SK-N-SH treated with all-trans-retinoic acid at 6 μM for 48 hours (cell line): ENCODE results near the gene B4GALNT3.

Experiments
- ATAC-seq: fragments of 200-7000 bp; cut with Tn5 transposase; 3 replicates; pipeline ENCODE4 v1.9.1; 2020; ENCODE audit warnings: mild to moderate bottlenecking, moderate library complexity
- ARNTL ChIP-seq: fragments of 450-650 bp; formaldehyde crosslinking; IDR thresholded peaks from 2 replicates; pipeline ENCODE4 v1.5.0; 2020; ENCODE audit warnings: low read depth, mild to moderate bottlenecking, moderate library complexity, borderline replicate concordance
- BACH2 ChIP-seq: fragments of 250-450 bp; sonication (Bioruptor Pico); IDR thresholded peaks from 2 replicates; pipeline ENCODE4 v1.9.0; 2021; ENCODE audit warnings: mild to moderate bottlenecking, borderline replicate concordance
- CSDC2 ChIP-seq: fragments of 250-450 bp; sonication (Bioruptor Pico); IDR thresholded peaks from 2 replicates; pipeline ENCODE4 v1.5.0; 2020; ENCODE audit warnings: mild to moderate bottlenecking, moderate library complexity
- OSR1 ChIP-seq: fragments of 250-450 bp; sonication (Bioruptor Pico); IDR thresholded peaks from 2 replicates; pipeline ENCODE4 v1.8.0; 2022; ENCODE audit warnings: moderate library complexity, mild to moderate bottlenecking, inconsistent platforms
- RARB ChIP-seq: fragments of 250-450 bp; sonication (Bioruptor Pico); IDR thresholded peaks from 2 replicates; pipeline ENCODE4 v1.8.0; 2021; ENCODE audit warnings: mild to moderate bottlenecking, moderate library complexity
- SNAI2 ChIP-seq: fragments of 250-450 bp; sonication (Bioruptor Pico); IDR thresholded peaks from 2 replicates; pipeline ENCODE4 v1.5.0; 2020; ENCODE audit warnings: mild to moderate bottlenecking, moderate library complexity
- TCF4 ChIP-seq: fragments of 250-450 bp; sonication (Bioruptor Pico); IDR thresholded peaks from 2 replicates; pipeline ENCODE4 v1.8.0; 2021; ENCODE audit warnings: mild to moderate bottlenecking, moderate library complexity, borderline replicate concordance
- TOX ChIP-seq: fragments of 250-450 bp; sonication (Bioruptor Pico); IDR thresholded peaks from 2 replicates; pipeline ENCODE4 v1.8.0; 2021; ENCODE audit warnings: mild to moderate bottlenecking, moderate library complexity, borderline replicate concordance
- ZC3H10 ChIP-seq: fragments of 250-450 bp; sonication (Bioruptor Pico); IDR thresholded peaks from 2 replicates; pipeline ENCODE4 v1.5.1; 2021; ENCODE audit warnings: mild to moderate bottlenecking, moderate library complexity
- ZFP3 ChIP-seq: fragments of 250-450 bp; sonication (Bioruptor Pico); IDR thresholded peaks from 2 replicates; pipeline ENCODE4 v1.5.0; 2020; ENCODE audit warnings: mild to moderate bottlenecking, moderate library complexity
- ZNF565 ChIP-seq: fragments of 450-650 bp; formaldehyde crosslinking; conservative IDR thresholded peaks from 2 replicates; pipeline ENCODE4 v1.5.0; 2020; ENCODE audit warnings: low read depth, mild to moderate bottlenecking, moderate library complexity
- TF ChIP-seq, protein P1 (sequence below): fragments of 250-450 bp; sonication (Bioruptor Pico); IDR thresholded peaks from 2 replicates; pipeline ENCODE4 v1.5.1; 2020; ENCODE audit warnings: low read depth, mild to moderate bottlenecking, moderate library complexity
- TF ChIP-seq, protein P2 (sequence below): fragments of 250-450 bp; sonication (Bioruptor Pico); IDR thresholded peaks from 2 replicates; pipeline ENCODE4 v1.5.0; 2020; ENCODE audit warnings: mild to moderate bottlenecking, moderate library complexity
- TF ChIP-seq, protein P3 (sequence below): fragments of 250-450 bp; sonication (Bioruptor Pico); IDR thresholded peaks from 2 replicates; pipeline ENCODE4 v1.8.0; 2021; ENCODE audit warnings: low read depth, mild to moderate bottlenecking, moderate library complexity, borderline replicate concordance

The B4GALNT3 gene

DNA sequence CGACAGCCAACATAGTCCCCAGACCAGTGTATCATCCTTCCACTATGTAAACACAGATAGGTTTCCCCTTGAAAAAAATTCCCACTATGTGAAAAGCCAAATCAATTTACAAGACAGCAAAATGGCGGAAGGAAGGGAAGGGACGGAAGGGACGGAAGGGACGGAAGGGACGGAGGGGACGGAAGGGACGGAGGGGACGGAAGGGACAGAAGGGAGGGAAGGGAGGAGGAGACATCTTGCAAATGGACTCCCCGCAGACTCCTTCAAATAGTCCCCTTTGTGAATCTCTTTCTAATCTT is 128.2 kb downstream of the B4GALNT3 start (continued):
- TF ChIP-seq, protein P1, sequence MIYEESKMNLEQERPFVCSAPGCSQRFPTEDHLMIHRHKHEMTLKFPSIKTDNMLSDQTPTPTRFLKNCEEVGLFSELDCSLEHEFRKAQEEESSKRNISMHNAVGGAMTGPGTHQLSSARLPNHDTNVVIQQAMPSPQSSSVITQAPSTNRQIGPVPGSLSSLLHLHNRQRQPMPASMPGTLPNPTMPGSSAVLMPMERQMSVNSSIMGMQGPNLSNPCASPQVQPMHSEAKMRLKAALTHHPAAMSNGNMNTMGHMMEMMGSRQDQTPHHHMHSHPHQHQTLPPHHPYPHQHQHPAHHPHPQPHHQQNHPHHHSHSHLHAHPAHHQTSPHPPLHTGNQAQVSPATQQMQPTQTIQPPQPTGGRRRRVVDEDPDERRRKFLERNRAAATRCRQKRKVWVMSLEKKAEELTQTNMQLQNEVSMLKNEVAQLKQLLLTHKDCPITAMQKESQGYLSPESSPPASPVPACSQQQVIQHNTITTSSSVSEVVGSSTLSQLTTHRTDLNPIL (CRISPR knock-in tag), result no peak
- TF ChIP-seq BACH2 (CRISPR knock-in tag), result no peak
- no peak for TF ChIP-seq RARB (CRISPR knock-in tag)
- TF ChIP-seq, all 23 proteins: peak for 0

DNA sequence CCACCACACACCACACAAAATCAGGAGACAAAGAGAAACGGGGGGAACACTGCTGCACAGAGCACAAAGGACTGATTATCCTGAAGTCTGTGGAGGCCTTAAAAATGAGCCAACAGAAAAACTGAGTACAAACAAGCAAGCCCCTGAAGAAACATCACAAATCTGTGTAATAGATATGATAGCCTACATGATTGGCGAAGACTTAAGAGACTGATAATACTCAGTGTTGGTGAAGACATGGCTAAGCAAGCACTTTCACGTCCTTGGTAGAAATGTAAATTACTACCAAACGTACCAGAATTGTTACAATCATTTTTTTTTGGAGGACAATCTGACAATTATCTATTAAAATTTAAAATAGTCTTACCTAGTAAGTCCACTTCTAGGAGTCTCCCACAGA is 128.9 kb downstream of the B4GALNT3 start:
- no peak for ATAC-seq
- no peak for TF ChIP-seq RARB (CRISPR knock-in tag)
- no peak for TF ChIP-seq BACH2 (CRISPR knock-in tag)
- no peak for TF ChIP-seq TOX (CRISPR knock-in tag)

DNA sequence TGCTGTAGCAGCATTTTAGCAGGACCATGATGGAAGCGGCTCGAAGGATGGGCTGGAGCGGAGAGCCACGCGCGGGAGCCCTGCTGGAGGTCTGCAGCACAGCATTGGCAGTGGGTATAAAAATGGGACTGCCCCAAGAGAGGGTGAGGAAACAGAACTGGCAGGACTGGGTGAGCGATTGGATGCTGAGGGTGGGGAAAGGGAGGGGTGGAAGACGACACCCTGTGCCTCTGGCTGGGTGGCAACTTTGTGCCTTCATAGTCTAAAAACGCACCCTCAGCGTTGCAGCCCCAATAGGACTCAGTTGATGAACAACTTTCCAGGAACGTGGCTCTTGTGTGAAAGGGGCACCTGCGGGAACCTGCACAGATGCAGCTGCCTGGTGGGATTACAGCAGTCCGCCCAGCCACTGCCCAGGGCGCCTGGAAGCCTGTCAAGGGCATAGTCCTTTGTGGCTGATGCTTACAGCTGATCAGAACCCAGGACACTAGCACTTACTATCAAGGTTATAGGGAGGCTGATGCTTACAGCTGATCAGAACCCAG is 130.5 kb downstream of the B4GALNT3 start:
- no peak for ATAC-seq

DNA sequence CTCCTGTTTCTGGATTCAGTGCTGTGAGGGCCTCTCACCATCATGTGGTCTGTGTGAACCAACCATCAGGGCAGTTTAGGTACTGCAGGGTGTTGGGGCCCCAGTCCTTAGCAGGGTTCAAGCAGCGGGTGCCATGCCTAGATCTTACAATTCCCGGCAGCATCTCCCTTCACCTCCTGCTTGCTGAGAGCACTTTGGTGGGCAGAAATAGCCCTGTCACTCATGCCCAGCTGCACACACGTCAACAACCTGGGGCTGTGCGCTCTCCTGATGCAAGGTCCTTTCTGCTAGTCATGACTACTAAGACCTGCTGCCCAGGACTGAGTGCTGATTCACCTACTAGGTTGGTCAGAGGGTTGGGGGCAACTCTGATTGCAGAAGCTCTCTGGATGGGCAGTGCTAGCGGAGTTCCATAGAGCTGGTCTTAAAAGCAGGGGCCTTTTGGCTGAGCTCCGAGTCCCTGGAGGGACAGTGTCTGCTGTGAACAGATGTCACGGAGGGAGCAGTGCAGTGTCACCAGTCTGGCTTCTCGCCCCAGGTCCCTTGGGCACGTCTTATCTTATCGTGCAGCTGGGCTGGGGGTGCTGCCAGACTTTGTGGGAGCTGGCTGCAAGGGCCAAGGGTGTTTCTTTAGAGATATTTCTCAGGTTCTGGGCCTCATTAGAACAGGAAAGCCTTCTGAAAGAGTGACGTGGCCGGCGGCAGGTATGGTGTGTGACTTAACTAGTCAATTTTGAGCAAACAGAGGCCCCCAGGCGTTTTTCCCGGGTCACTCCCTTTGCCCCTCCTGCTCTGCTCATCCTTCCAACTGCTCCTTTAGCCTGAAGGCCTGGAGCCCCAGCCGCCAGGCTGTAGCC is 131.7 kb downstream of the B4GALNT3 start:
- ATAC-seq, result peak; percentile 70
- TF ChIP-seq TCF4 (peak; percentile 91), CSDC2 (CRISPR knock-in tag) (no peak)
- TF ChIP-seq, protein P2, sequence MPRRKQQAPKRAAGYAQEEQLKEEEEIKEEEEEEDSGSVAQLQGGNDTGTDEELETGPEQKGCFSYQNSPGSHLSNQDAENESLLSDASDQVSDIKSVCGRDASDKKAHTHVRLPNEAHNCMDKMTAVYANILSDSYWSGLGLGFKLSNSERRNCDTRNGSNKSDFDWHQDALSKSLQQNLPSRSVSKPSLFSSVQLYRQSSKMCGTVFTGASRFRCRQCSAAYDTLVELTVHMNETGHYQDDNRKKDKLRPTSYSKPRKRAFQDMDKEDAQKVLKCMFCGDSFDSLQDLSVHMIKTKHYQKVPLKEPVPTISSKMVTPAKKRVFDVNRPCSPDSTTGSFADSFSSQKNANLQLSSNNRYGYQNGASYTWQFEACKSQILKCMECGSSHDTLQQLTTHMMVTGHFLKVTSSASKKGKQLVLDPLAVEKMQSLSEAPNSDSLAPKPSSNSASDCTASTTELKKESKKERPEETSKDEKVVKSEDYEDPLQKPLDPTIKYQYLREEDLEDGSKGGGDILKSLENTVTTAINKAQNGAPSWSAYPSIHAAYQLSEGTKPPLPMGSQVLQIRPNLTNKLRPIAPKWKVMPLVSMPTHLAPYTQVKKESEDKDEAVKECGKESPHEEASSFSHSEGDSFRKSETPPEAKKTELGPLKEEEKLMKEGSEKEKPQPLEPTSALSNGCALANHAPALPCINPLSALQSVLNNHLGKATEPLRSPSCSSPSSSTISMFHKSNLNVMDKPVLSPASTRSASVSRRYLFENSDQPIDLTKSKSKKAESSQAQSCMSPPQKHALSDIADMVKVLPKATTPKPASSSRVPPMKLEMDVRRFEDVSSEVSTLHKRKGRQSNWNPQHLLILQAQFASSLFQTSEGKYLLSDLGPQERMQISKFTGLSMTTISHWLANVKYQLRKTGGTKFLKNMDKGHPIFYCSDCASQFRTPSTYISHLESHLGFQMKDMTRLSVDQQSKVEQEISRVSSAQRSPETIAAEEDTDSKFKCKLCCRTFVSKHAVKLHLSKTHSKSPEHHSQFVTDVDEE (CRISPR knock-in tag), result 0 out of 2 replicates have a peak, but pooled peaks have one; percentile 23
- TF ChIP-seq, protein P1 (CRISPR knock-in tag), result no peak

More for the DNA sequence above, 130.5 kb downstream of the B4GALNT3 start:
- TF ChIP-seq ZNF565 (CRISPR knock-in tag), result no peak

DNA sequence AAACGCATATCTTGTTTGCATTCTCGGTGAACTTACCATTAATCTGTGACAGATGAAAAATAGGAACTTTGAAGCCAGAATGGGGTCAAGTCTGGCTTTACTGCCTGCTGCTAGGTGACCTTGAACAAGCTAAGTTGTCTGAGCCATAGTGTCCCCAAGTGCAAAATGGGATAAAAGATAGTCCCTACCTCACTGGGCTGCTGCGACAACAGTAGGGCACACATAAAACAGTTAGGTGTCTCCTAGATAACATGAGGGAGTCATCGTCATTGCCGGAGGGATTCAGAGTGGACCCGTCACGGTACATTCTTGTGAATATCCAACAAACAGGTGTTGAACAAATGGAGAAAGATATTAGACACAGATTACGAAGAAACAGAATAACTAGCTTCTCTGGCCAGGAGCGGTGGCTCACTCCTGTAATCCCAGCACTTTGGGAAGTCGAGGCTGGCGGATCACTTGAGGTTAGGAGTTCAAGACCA is 132.3 kb downstream of the B4GALNT3 start:
- ATAC-seq, result no peak
- no peak for TF ChIP-seq TOX (CRISPR knock-in tag)
- TF ChIP-seq, protein P3, sequence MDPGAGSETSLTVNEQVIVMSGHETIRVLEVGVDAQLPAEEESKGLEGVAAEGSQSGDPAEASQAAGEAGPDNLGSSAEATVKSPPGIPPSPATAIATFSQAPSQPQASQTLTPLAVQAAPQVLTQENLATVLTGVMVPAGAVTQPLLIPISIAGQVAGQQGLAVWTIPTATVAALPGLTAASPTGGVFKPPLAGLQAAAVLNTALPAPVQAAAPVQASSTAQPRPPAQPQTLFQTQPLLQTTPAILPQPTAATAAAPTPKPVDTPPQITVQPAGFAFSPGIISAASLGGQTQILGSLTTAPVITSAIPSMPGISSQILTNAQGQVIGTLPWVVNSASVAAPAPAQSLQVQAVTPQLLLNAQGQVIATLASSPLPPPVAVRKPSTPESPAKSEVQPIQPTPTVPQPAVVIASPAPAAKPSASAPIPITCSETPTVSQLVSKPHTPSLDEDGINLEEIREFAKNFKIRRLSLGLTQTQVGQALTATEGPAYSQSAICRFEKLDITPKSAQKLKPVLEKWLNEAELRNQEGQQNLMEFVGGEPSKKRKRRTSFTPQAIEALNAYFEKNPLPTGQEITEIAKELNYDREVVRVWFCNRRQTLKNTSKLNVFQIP (CRISPR knock-in tag), result no peak
- TF ChIP-seq BACH2 (CRISPR knock-in tag), result no peak
- no peak for TF ChIP-seq OSR1 (CRISPR knock-in tag)
- TF ChIP-seq SNAI2 (CRISPR knock-in tag), result no peak

DNA sequence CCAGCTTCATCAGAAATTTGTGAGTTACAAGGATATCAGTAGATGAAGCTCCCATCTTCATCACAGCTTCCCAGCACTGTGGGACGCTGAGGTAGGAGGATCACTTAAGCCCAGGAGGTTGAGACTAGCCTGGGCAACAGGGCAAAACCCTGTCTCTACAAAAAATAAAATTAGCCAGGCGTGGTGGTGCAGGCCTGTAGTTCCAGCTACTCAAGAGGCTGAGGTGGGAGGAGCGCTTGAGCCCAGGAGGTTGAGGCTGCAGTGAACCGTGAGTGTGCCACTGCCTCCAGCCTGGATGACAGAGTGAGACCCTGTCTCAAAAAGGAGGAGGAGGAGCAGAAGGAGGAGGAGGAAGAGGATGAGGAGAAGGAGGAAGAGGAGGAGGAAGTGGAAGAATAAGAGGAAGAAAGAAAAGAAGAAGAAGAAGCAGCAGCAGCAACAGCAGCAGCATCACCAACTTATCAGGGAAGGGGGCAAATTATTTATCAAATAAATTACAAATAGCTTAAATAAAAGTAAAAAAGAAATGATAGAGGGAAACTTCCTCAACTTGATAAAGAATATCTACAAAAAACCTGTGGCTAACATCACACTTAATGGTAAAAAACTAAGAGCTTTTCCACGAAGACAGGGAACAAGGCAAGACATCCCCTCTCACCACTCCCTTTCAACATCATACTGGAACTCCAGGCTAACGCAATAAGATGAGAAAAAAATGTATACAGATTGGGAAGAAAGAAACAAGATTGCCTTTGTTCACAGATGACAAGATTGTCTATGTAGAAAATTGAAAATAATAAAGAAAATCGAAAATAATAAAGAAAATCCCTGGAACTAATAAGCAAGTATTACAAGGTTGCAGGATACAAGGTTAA is 133.9 kb downstream of the B4GALNT3 start:
- no peak for TF ChIP-seq ARNTL (CRISPR knock-in tag)
- TF ChIP-seq ZFP3, result no peak
- no peak for TF ChIP-seq ZC3H10 (CRISPR knock-in tag)
- TF ChIP-seq, protein P1 (CRISPR knock-in tag), result no peak
- no peak for ATAC-seq
